ENCODE measurements around the gene ACBD6.

DNA sequence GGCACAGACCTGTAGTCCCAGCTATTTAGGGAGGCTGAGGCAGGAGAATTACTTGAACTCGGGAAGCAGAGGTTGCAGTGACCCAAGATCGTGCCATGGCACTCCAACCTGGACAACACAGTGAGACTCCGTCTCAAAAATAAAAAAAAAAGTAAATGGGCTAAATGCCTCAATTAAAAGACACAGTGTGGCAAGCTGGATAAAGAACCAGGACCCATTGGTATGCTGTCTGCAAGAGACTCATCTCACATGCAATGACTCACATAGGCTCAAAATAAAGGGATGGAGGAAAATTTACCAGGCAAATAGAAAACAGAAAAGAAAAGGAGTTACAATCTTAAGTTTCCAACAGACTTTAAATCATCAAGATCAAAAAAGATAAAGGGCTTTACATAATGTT is 40.3 kb downstream of the ACBD6 start:
- TF ChIP-seq, protein P1, sequence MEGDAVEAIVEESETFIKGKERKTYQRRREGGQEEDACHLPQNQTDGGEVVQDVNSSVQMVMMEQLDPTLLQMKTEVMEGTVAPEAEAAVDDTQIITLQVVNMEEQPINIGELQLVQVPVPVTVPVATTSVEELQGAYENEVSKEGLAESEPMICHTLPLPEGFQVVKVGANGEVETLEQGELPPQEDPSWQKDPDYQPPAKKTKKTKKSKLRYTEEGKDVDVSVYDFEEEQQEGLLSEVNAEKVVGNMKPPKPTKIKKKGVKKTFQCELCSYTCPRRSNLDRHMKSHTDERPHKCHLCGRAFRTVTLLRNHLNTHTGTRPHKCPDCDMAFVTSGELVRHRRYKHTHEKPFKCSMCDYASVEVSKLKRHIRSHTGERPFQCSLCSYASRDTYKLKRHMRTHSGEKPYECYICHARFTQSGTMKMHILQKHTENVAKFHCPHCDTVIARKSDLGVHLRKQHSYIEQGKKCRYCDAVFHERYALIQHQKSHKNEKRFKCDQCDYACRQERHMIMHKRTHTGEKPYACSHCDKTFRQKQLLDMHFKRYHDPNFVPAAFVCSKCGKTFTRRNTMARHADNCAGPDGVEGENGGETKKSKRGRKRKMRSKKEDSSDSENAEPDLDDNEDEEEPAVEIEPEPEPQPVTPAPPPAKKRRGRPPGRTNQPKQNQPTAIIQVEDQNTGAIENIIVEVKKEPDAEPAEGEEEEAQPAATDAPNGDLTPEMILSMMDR (IDR thresholded peaks at IDR 0.05; ENCODE audit: insufficient read depth, low read depth, low read length): no peak
- no peak for TF ChIP-seq EZH2 (IDR thresholded peaks at IDR 0.05; ENCODE audit: insufficient read depth, low read length)

Measured in astrocyte (in vitro differentiated cells and primary cell).